Tibial nerve (tissue), 4 donors: ENCODE results near the gene PRKCD.

Source experiments
- CTCF ChIP-seq, 5 experiments: fragments of 200-600 bp in 3 of 5; fragments of 450-650 bp in 2 of 5; sonication (generic) in 3 of 5; IDR thresholded peaks; one replicate each; pipeline ENCODE4 v1.5.1; 2016 to 2019; ENCODE audit warnings: antibody characterized with exemption in 5 of 5, mild to moderate bottlenecking in 3 of 5, moderate library complexity in 2 of 5
- EP300 ChIP-seq, 2 donors: sonication (generic); formaldehyde crosslinking; IDR thresholded peaks; one replicate each; pipeline ENCODE4 v1.6.1; 2017; ENCODE audit warnings: antibody characterized with exemption in 2 of 2, mild to moderate bottlenecking in 1 of 2
- POLR2A ChIP-seq, 2 donors: fragments of 450-650 bp; IDR thresholded peaks; one replicate each; pipeline ENCODE4 v1.6.1; 2017; ENCODE audit warnings: antibody characterized with exemption in 2 of 2, mild to moderate bottlenecking in 2 of 2, moderate library complexity in 2 of 2

DNA sequence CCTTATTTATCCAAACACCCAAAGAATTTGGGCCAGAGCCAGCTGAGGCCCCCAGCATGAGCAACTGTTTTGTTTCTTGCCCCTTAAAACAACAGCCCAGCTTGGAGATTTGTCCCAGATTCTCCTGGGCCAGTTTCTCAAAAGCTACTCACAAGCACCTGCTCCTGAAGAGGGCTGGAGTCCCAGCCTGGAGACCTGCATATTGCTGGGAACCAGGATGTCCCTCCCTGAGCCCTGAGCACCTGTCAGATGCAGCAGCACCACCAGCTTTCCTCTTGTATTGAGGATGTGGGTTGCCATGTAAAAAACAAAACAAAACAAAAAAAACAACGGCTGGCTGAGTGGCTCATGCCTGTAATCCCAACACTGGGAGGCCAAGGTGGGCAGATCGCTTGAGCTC lies 23.8 kb upstream of the PRKCD start:
- TF ChIP-seq CTCF (IDR thresholded peaks at IDR 0.05) (no peak), POLR2A (IDR thresholded peaks at IDR 0.05) (no peak), EP300 (IDR thresholded peaks at IDR 0.05) (no peak)
